ENCODE measurements around the gene ITIH5. TPM values are rescaled to one million over a fixed set of nuclear protein-coding genes. Genes with fewer than 3 reads are reported as not detected.

Gene ITIH5
- total and polyA plus RNA-seq, 4 experiments from 2014 or later, result not detected

DNA sequence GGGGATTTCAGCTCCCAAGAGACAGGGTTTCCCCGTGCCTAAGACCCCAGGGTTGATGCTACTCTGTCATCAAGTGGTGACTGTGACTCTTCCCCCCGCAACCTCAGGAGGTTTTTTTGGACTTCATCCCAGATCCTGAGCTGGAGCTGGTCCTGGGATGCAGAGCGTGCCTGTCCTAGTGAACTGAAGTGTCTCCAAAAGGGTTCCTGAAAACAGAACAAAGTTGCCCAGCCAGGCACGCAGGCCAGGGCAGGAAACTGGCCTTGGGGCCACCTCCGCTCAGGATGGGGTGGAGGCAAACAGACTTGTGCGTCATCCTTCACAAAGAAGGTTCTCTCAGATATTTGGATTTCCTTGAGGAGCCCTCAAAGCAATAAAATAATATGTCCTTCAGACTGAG lies 118.9 kb downstream of the ITIH5 start:
- DNase-seq, result no peak
- H3K27ac Mint-ChIP-seq, result no peak overlapping the region
- intact Hi-C loops (cut with micrococcal nuclease), result no loop called here
- Histone ChIP-seq H3K4me3 (ENCODE audit: low read length in 2 of 2) (no peak overlapping the region), H3K4me1 (ENCODE audit: insufficient read depth, low read length) (no peaks in the 10 kb centered on the region), H3K27me3 (ENCODE audit: insufficient read depth, low read length) (no peaks in the 10 kb centered on the region), H3K9me3 (ENCODE audit: control insufficient read depth in 1 of 2, low read length in 2 of 2) (no peaks in the 10 kb centered on the region), H3K27ac (ENCODE audit: low read depth, low read length) (no peak overlapping the region), H3K36me3 (ENCODE audit: insufficient read depth, low read length) (no peaks in the 10 kb centered on the region)
- CTCF ChIA-PET (ENCODE audit: partially characterized antibody), result interaction anchor here (1.1 kb wide), 1 partner anchor 22 kb away, joined by 5 read pairs; no protein-coding TSS in a partner anchor
- H3K9me3 Mint-ChIP-seq, result peaks cover 0 to 3% (median 0%) of the 10 kb centered on the region in 8 donors
- POLR2A ChIA-PET (ENCODE audit: partially characterized antibody), result no interaction called here
- peaks cover 0 to 5% of the 10 kb centered on the region in 2 donors for H3K27me3 Mint-ChIP-seq
- no peaks in the 10 kb centered on the region for H3K36me3 Mint-ChIP-seq
- H3K4me3 Mint-ChIP-seq, result no peak overlapping the region
- no peaks in the 10 kb centered on the region for H3K4me1 Mint-ChIP-seq

DNA sequence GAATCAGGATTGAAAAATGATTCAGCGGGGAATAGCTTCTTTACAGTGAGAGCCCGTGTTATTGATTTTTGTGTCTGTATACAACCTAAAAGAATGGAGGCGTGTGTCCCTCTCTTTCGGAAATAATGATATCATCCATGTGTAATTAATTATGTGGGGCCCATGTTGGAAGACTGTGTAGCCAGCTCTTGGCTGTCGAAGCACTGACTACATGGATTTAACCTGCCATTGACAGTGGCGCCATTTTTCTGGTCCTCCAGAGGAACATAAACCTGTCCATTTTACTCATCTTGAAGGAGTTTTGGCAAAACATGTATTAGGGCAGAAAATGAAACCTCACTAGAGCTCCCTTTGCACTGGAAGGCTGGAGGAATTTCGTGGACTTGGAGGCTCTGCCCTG lies 119.6 kb downstream of the ITIH5 start:
- CTCF ChIA-PET (ENCODE audit: partially characterized antibody), result interaction anchor here (1.1 kb wide), 1 partner anchor 22 kb away, joined by 5 read pairs; no protein-coding TSS in a partner anchor
- H3K4me3 Mint-ChIP-seq, result no peak overlapping the region

DNA sequence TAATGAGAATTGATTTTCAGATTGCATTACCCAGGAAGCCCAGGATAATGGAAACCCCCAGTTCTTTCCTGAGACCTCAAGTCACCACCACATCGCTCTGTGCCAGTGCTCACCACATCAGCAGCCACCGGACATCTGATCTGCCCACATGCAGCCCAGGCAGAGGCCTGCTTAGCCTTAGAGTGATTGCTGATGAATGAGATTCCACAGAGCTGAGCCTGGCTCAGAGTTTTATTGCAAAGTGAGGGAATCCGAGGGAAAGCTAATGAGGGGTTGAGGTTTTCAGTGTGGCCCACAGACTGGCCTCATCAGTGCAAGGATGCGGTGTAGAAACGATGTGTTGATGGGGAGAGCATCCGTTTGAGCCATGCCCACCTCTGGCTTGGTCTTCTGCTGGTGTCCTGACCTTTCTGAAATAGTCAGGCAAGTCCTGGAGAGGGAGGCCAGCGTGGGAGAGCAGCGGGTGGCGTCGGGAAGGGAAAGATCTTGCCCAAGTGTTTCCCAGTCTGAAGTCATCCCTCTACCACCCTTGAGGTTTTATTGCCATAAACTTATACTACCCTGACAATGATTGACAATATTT lies 120.3 kb downstream of the ITIH5 start:
- no peak overlapping the region for H3K4me3 Mint-ChIP-seq

More for the DNA sequence above, 119.6 kb downstream of the ITIH5 start:
- intact Hi-C loops (cut with micrococcal nuclease), result no loop called here
- Mint-ChIP-seq H3K4me1 (peaks cover 0 to under 1% (median 0%) of the 10 kb centered on the region in 4 donors), H3K27me3 (peaks cover 0 to 4% of the 10 kb centered on the region in 2 donors), H3K36me3 (no peaks in the 10 kb centered on the region), H3K27ac (no peak overlapping the region), H3K9me3 (peaks cover 0 to 2% (median 0%) of the 10 kb centered on the region in 8 donors)
- Histone ChIP-seq H3K4me1 (ENCODE audit: insufficient read depth, low read length) (no peaks in the 10 kb centered on the region), H3K4me3 (ENCODE audit: low read length in 2 of 2) (no peak overlapping the region), H3K9me3 (ENCODE audit: control insufficient read depth in 1 of 2, low read length in 2 of 2) (no peaks in the 10 kb centered on the region), H3K36me3 (ENCODE audit: insufficient read depth, low read length) (no peaks in the 10 kb centered on the region), H3K27ac (ENCODE audit: low read depth, low read length) (no peak overlapping the region), H3K27me3 (ENCODE audit: insufficient read depth, low read length) (no peaks in the 10 kb centered on the region)
- DNase-seq, result no peak
- POLR2A ChIA-PET (ENCODE audit: partially characterized antibody), result no interaction called here

DNA sequence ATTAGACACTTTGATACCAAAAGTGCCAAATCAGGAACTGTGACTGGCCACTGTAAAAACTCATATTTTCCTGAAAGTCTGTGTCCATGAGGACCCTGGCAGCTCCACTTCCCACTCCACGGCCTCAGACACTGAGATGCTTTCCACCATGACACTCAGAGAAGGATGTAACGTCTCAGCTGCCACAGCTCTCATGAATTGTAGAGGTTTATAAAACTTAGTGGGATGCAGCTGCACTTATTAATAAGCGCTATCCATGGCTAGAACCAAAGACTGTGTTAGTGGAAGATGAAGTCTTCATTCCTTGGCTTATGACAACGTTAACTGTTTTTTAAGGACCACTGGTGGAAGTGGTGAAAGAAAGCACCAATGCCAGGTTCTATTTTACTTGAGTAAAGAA lies 121.0 kb downstream of the ITIH5 start:
- Mint-ChIP-seq H3K9me3 (peaks cover 0 to 2% (median 0%) of the 10 kb centered on the region in 8 donors), H3K27me3 (peaks cover 0 to 4% of the 10 kb centered on the region in 2 donors), H3K36me3 (no peaks in the 10 kb centered on the region), H3K4me3 (no peak overlapping the region), H3K4me1 (peaks cover 0 to 2% (median 0%) of the 10 kb centered on the region in 4 donors), H3K27ac (no peak overlapping the region)
- Histone ChIP-seq H3K27me3 (ENCODE audit: insufficient read depth, low read length) (no peaks in the 10 kb centered on the region), H3K27ac (ENCODE audit: low read depth, low read length) (no peak overlapping the region), H3K4me3 (ENCODE audit: low read length in 2 of 2) (no peak overlapping the region), H3K9me3 (ENCODE audit: control insufficient read depth in 1 of 2, low read length in 2 of 2) (no peaks in the 10 kb centered on the region), H3K36me3 (ENCODE audit: insufficient read depth, low read length) (no peaks in the 10 kb centered on the region), H3K4me1 (ENCODE audit: insufficient read depth, low read length) (no peaks in the 10 kb centered on the region)
- POLR2A ChIA-PET (ENCODE audit: partially characterized antibody), result no interaction called here
- intact Hi-C loops (cut with micrococcal nuclease), result no loop called here
- CTCF ChIA-PET (ENCODE audit: partially characterized antibody), result no interaction called here
- no peak for DNase-seq

More for the DNA sequence above, 120.3 kb downstream of the ITIH5 start:
- H3K4me1 Mint-ChIP-seq, result peaks cover 0 to 2% (median 0%) of the 10 kb centered on the region in 4 donors
- Histone ChIP-seq H3K4me3 (ENCODE audit: low read length in 2 of 2) (no peak overlapping the region), H3K27ac (ENCODE audit: low read depth, low read length) (no peak overlapping the region), H3K36me3 (ENCODE audit: insufficient read depth, low read length) (no peaks in the 10 kb centered on the region), H3K9me3 (ENCODE audit: control insufficient read depth in 1 of 2, low read length in 2 of 2) (no peaks in the 10 kb centered on the region), H3K4me1 (ENCODE audit: insufficient read depth, low read length) (no peaks in the 10 kb centered on the region), H3K27me3 (ENCODE audit: insufficient read depth, low read length) (no peaks in the 10 kb centered on the region)
- intact Hi-C loops (cut with micrococcal nuclease), result no loop called here
- no peak for DNase-seq
- H3K27me3 Mint-ChIP-seq, result peaks cover 0 to 4% of the 10 kb centered on the region in 2 donors
- ChIA-PET POLR2A (ENCODE audit: partially characterized antibody) (no interaction called here), CTCF (ENCODE audit: partially characterized antibody) (interaction anchor here (1.1 kb wide), 1 partner anchor 21 kb away, joined by 5 read pairs; no protein-coding TSS in a partner anchor)
- H3K36me3 Mint-ChIP-seq, result no peaks in the 10 kb centered on the region
- H3K27ac Mint-ChIP-seq, result no peak overlapping the region
- peaks cover 0 to 2% (median 0%) of the 10 kb centered on the region in 8 donors for H3K9me3 Mint-ChIP-seq

DNA sequence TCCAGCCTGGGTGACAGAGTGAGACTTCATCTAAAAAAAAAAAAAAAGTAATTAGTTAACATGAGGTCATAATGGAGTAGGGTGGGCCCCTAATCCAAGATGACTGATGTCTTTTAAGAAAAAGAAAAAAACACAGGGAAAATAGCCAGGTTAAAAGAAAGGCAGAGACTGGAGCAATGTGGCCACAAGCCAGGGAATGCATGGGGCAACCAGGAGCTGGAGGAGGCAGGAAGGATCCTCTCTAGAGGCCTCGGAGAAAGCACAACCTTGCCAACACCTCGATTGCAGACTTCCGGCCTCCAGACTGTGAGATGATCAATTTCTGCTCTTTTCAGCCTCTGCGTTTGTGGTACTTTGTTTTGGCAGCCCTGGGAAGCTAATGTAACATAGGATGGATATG lies 121.5 kb downstream of the ITIH5 start:
- no peaks in the 10 kb centered on the region for H3K9me3 ChIP-seq (ENCODE audit: control insufficient read depth in 1 of 2, low read length in 2 of 2)
- DNase-seq, result no peak
- Mint-ChIP-seq H3K4me1 (peaks cover 0 to 2% (median 0%) of the 10 kb centered on the region in 4 donors), H3K27ac (no peak overlapping the region), H3K9me3 (peaks cover 0 to 2% (median 0%) of the 10 kb centered on the region in 8 donors), H3K27me3 (peaks cover 0 to 4% of the 10 kb centered on the region in 2 donors), H3K4me3 (no peak overlapping the region), H3K36me3 (no peaks in the 10 kb centered on the region)
- ChIA-PET CTCF (ENCODE audit: partially characterized antibody) (no interaction called here), POLR2A (ENCODE audit: partially characterized antibody) (no interaction called here)
- H3K4me1 ChIP-seq (ENCODE audit: insufficient read depth, low read length), result no peaks in the 10 kb centered on the region
- H3K27me3 ChIP-seq (ENCODE audit: insufficient read depth, low read length), result no peaks in the 10 kb centered on the region
- H3K4me3 ChIP-seq (ENCODE audit: low read length in 2 of 2), result no peak overlapping the region
- no peak overlapping the region for H3K27ac ChIP-seq (ENCODE audit: low read depth, low read length)
- intact Hi-C loops (cut with micrococcal nuclease), result no loop called here
- H3K36me3 ChIP-seq (ENCODE audit: insufficient read depth, low read length), result no peaks in the 10 kb centered on the region

DNA sequence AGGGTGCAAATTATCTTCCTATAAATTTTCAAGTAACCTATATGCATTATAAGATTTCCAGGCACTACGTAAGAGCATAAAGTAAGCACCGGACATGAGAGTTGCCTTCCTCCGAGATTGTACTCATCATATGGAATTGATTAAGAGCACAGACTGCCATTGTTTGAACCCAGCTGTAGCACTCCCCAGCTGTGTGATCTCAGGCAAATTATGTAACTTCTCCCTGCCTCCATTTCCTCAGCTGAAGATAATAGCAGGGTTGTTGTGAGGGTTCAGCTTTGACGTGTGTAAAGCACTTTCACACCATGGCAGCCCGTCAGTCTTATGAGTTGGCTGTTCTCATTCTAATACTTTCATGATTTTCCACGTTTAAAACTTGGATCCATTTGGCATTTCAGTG lies 122.6 kb downstream of the ITIH5 start:
- CTCF ChIA-PET (ENCODE audit: partially characterized antibody), result no interaction called here
- H3K4me1 ChIP-seq (ENCODE audit: insufficient read depth, low read length), result no peaks in the 10 kb centered on the region
- POLR2A ChIA-PET (ENCODE audit: partially characterized antibody), result no interaction called here
- H3K4me3 ChIP-seq (ENCODE audit: low read length in 2 of 2), result no peak overlapping the region
- intact Hi-C loops (cut with micrococcal nuclease), result no loop called here
- Mint-ChIP-seq H3K36me3 (no peaks in the 10 kb centered on the region), H3K9me3 (peaks cover 0 to 3% (median 0%) of the 10 kb centered on the region in 8 donors), H3K4me1 (peaks cover 3 to 5% (median 4%) of the 10 kb centered on the region in 4 donors), H3K27me3 (peaks cover 0 to 4% of the 10 kb centered on the region in 2 donors), H3K27ac (no peak overlapping the region), H3K4me3 (no peak overlapping the region)
- no peak for DNase-seq
- no peaks in the 10 kb centered on the region for H3K9me3 ChIP-seq (ENCODE audit: control insufficient read depth in 1 of 2, low read length in 2 of 2)
- H3K27me3 ChIP-seq (ENCODE audit: insufficient read depth, low read length), result no peaks in the 10 kb centered on the region
- H3K36me3 ChIP-seq (ENCODE audit: insufficient read depth, low read length), result no peaks in the 10 kb centered on the region
- no peak overlapping the region for H3K27ac ChIP-seq (ENCODE audit: low read depth, low read length)

DNA sequence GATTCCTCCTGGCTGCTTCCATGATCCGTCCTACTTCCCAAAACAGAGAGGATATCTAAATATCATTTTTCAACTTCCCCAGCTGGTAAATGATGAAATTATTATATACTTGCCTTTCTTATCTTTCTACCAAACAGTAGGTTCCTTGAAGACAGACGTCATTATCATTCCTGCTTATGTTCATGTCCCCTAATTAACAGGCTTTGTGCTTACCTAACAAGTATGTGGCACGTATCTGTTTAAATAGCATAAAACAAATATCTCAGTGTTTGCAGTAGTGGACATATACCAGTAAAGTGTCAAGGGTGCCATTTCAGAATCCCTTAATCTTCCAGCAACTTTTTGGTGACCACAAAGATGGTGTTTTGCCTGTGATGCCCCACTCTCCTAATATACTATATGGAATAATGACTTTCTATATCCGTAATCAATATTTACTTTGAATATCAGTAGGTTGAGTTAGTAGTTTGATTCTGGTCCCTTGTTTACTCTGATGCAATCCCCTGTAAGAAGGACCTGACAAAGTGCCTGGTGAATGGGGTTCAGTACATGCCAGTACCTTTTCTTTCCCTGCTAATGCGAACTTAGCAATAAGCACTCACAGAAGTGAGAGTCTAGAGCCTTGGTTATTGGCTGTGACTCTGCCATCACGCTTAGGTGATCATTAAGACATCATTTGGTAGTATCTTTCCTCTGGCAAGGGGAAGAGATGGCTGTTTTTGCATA lies 124.4 kb downstream of the ITIH5 start:
- Histone ChIP-seq H3K27me3 (ENCODE audit: insufficient read depth, low read length) (no peaks in the 10 kb centered on the region), H3K27ac (ENCODE audit: low read depth, low read length) (no peak overlapping the region), H3K9me3 (ENCODE audit: control insufficient read depth in 1 of 2, low read length in 2 of 2) (peaks cover 0 to 6% of the 10 kb centered on the region in 2 donors), H3K36me3 (ENCODE audit: insufficient read depth, low read length) (no peaks in the 10 kb centered on the region), H3K4me3 (ENCODE audit: low read length in 2 of 2) (no peak overlapping the region), H3K4me1 (ENCODE audit: insufficient read depth, low read length) (no peaks in the 10 kb centered on the region)
- no peaks in the 10 kb centered on the region for H3K27me3 Mint-ChIP-seq
- no peak overlapping the region for H3K4me3 Mint-ChIP-seq
- peaks cover 8 to 10% (median 10%) of the 10 kb centered on the region in 4 donors for H3K4me1 Mint-ChIP-seq
- DNase-seq, result no peak
- no peak overlapping the region for H3K27ac Mint-ChIP-seq
- ChIA-PET POLR2A (ENCODE audit: partially characterized antibody) (no interaction called here), CTCF (ENCODE audit: partially characterized antibody) (interaction anchor here (0.8 kb wide), 1 partner anchor 17 kb away, joined by 4 read pairs; no protein-coding TSS in a partner anchor)
- H3K9me3 Mint-ChIP-seq, result peaks cover 0 to 21% (median 7%) of the 10 kb centered on the region in 8 donors
- H3K36me3 Mint-ChIP-seq, result peaks cover 0 to 4% of the 10 kb centered on the region in 2 donors
- intact Hi-C loops (cut with micrococcal nuclease), result no loop called here

Measured in CD4-positive, alpha-beta memory T cell (primary cell).